Upper lobe of left lung (tissue), 4 donors: Measurements from ENCODE around the gene AGAP1.

ENCODE experiments used
- CTCF ChIP-seq, 6 experiments: fragments of 450-650 bp in 4 of 6; fragments of 200-600 bp in 2 of 6; sonication (generic) in 2 of 6; IDR thresholded peaks; one replicate each; pipeline ENCODE4 v1.5.1; 2016 to 2019; ENCODE audit warnings: antibody characterized with exemption in 6 of 6
- POLR2A ChIP-seq, 4 donors: fragments of 450-650 bp; IDR thresholded peaks; one replicate each; pipeline ENCODE4 v1.5.1; 2016 to 2017; ENCODE audit warnings: antibody characterized with exemption in 4 of 4, mild to moderate bottlenecking in 2 of 4
- POLR2AphosphoS5 ChIP-seq, 2 donors: sonication (generic); formaldehyde crosslinking; IDR thresholded peaks; one replicate each; pipeline ENCODE4 v1.5.1; 2017; ENCODE audit warnings: antibody characterized with exemption in 2 of 2

GRCh38 chr2:236121546-236121945 lies 627.7 kb downstream of the AGAP1 start:
- no peak for TF ChIP-seq CTCF (IDR thresholded peaks at IDR 0.05)
- TF ChIP-seq POLR2A (IDR thresholded peaks at IDR 0.05) = no peak
- no peak for TF ChIP-seq POLR2AphosphoS5 (IDR thresholded peaks at IDR 0.05)
